ENCODE data around the gene CHMP2A.

Gene CHMP2A

GRCh38 chr19:58563823-58564222 lies 8.9 kb upstream of the CHMP2A start:
- Histone ChIP-seq H3K36me3 (ENCODE audit: control insufficient read depth, insufficient read depth, low read length) (peaks cover 2% of the 10 kb centered on the region), H3K4me3 (ENCODE audit: low read length) (no peak overlapping the region), H3K9ac (ENCODE audit: low read length) (no peak overlapping the region), H3K27me3 (ENCODE audit: control insufficient read depth, insufficient read depth, low read length) (peaks cover 3% of the 10 kb centered on the region), H3K4me1 (ENCODE audit: control insufficient read depth, insufficient read depth, low read length) (peaks cover 14% of the 10 kb centered on the region), H3K27ac (ENCODE audit: low read depth, low read length) (no peak overlapping the region)

DNA sequence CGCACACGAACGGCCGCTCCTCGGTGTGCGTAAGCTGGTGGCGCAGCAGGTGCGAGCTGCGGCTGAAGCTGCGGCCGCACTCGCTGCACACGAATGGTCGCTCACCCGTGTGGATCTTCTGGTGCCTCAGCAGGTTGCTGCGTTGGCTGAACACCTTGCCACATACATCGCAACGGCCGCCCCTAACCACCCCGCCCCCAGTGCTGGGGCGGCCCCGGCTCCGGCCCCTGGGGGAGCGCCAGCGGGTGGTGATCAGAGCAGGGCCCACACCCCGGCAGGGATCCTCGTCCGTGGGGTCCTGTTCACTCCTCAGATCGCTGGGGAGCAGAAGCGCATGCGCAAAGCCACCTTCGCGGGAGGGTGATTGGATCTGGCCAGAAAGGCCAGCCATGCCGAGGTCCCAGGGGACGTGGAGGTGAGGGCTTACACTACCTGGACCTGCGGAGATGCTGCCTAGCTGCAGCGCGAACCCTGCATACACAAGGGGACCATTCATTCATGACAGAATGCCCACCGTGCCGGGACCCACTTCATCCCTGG lies 8.2 kb upstream of the CHMP2A start:
- Histone ChIP-seq H3K4me1 (ENCODE audit: control insufficient read depth, insufficient read depth, low read length) (peaks cover 14% of the 10 kb centered on the region), H3K27ac (ENCODE audit: low read depth, low read length) (no peak overlapping the region), H3K9ac (ENCODE audit: low read length) (peak overlapping the region; percentile 36), H3K4me3 (ENCODE audit: low read length) (peak overlapping the region; percentile 67), H3K27me3 (ENCODE audit: control insufficient read depth, insufficient read depth, low read length) (peaks cover 3% of the 10 kb centered on the region), H3K36me3 (ENCODE audit: control insufficient read depth, insufficient read depth, low read length) (peaks cover 2% of the 10 kb centered on the region)

- Histone ChIP-seq H3K27ac (ENCODE audit: low read depth, low read length) (peak overlapping the region; percentile 51), H3K9ac (ENCODE audit: low read length) (peak overlapping the region; percentile 56), H3K27me3 (ENCODE audit: control insufficient read depth, insufficient read depth, low read length) (peaks cover 3% of the 10 kb centered on the region), H3K4me1 (ENCODE audit: control insufficient read depth, insufficient read depth, low read length) (peaks cover 14% of the 10 kb centered on the region), H3K4me3 (ENCODE audit: low read length) (peak overlapping the region; percentile 67), H3K36me3 (ENCODE audit: control insufficient read depth, insufficient read depth, low read length) (peaks cover 2% of the 10 kb centered on the region)
These were observed 7.5 kb upstream of the CHMP2A start for GRCh38 chr19:58562122-58563033.

DNA sequence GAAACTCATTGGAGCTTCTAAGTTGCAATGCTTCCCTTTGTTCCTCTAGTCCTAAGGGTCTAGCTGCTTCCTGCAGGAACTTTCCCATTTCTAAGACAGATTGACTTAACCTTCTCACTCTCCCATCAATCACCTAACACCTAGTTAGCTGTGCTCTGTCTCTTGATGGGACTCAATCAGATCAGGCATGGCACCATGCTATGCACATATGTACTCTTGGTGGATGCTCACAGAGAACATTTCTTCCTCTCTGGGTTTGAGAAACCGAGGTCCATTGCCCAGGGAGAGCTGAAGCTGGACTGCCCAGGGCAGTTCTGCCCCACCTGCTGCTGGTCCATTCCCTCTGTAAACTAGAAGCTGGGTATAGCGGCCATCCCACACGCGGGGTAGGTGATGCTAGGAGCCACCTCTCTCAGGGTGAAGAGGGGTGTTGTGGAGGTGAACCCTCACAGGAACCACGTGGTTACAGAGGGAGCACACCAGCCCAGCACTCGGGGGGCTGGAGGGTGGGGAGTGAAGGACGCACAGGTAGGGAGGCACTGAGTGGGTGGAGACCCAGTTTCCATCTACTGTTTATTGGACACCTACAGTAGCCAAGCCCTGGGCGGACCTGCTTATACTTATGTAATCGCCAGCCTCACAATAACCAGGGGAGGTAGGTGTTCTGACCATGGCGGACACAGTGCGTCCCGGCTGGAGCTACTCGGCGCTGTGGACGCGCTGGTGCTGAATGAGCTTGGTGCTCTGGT lies 6.6 kb upstream of the CHMP2A start:
- Histone ChIP-seq H3K36me3 (ENCODE audit: control insufficient read depth, insufficient read depth, low read length) (peaks cover 7% of the 10 kb centered on the region), H3K27ac (ENCODE audit: low read depth, low read length) (peak overlapping the region; percentile 51), H3K4me3 (ENCODE audit: low read length) (peak overlapping the region; percentile 67), H3K27me3 (ENCODE audit: control insufficient read depth, insufficient read depth, low read length) (peaks cover 3% of the 10 kb centered on the region), H3K4me1 (ENCODE audit: control insufficient read depth, insufficient read depth, low read length) (peaks cover 20% of the 10 kb centered on the region), H3K9ac (ENCODE audit: low read length) (peak overlapping the region; percentile 27)

- Histone ChIP-seq H3K9ac (ENCODE audit: low read length) (no peak overlapping the region), H3K27me3 (ENCODE audit: control insufficient read depth, insufficient read depth, low read length) (peaks cover 3% of the 10 kb centered on the region), H3K36me3 (ENCODE audit: control insufficient read depth, insufficient read depth, low read length) (peaks cover 10% of the 10 kb centered on the region), H3K4me1 (ENCODE audit: control insufficient read depth, insufficient read depth, low read length) (peaks cover 20% of the 10 kb centered on the region), H3K4me3 (ENCODE audit: low read length) (no peak overlapping the region), H3K27ac (ENCODE audit: low read depth, low read length) (no peak overlapping the region)
These were observed 6.0 kb upstream of the CHMP2A start for GRCh38 chr19:58560921-58561320.

GRCh38 chr19:58560007-58560887 lies 5.3 kb upstream of the CHMP2A start:
- H3K27ac ChIP-seq (ENCODE audit: low read depth, low read length): no peak overlapping the region
- H3K27me3 ChIP-seq (ENCODE audit: control insufficient read depth, insufficient read depth, low read length): peaks cover 3% of the 10 kb centered on the region
- peak overlapping the region; percentile 17 for H3K9ac ChIP-seq (ENCODE audit: low read length)
- H3K4me3 ChIP-seq (ENCODE audit: low read length): peak overlapping the region; percentile 98
- peaks cover 10% of the 10 kb centered on the region for H3K36me3 ChIP-seq (ENCODE audit: control insufficient read depth, insufficient read depth, low read length)
- H3K4me1 ChIP-seq (ENCODE audit: control insufficient read depth, insufficient read depth, low read length): peaks cover 24% of the 10 kb centered on the region

- H3K4me3 ChIP-seq (ENCODE audit: low read length): peak overlapping the region; percentile 98
- H3K36me3 ChIP-seq (ENCODE audit: control insufficient read depth, insufficient read depth, low read length): peaks cover 10% of the 10 kb centered on the region
- H3K27ac ChIP-seq (ENCODE audit: low read depth, low read length): peak overlapping the region; percentile 99
- H3K4me1 ChIP-seq (ENCODE audit: control insufficient read depth, insufficient read depth, low read length): peaks cover 25% of the 10 kb centered on the region
- H3K9ac ChIP-seq (ENCODE audit: low read length): peak overlapping the region; percentile 99
- H3K27me3 ChIP-seq (ENCODE audit: control insufficient read depth, insufficient read depth, low read length): peaks cover 3% of the 10 kb centered on the region
These were observed 4.5 kb upstream of the CHMP2A start for GRCh38 chr19:58559275-58560006.

DNA sequence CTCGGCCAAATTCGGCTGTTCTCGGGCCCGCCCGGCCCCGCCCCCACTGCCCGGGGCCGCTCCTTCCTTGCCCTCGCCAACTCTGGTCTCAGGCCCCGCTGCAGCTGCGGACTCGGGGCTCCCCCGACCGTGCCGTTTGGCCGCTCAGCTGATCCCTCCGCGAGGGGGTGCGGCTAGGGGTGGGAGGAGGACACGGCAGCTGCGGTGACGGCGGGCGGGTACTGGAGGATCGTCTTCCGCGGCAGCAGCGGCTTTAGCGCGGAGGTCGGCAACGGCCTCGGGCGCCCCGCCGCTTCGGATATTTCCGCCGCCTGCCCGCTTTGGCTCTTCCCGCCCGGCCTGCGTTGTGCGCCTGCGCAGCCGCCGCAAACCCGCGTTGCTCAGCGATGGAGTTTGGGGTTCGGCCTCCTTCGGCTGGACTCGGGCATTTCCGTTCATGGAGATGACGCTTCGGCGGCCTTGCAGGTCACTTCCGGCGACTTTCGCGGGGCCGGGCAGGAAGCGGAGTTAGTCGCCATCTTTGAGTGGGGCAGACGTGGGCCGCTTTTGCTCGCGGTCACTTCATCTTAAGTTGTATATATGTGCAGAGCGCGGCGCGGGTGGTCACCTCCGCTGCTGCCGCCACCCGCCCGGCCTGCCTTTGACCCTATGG lies 3.8 kb upstream of the CHMP2A start:
- Histone ChIP-seq H3K4me3 (ENCODE audit: low read length) (peak overlapping the region; percentile 98), H3K4me1 (ENCODE audit: control insufficient read depth, insufficient read depth, low read length) (peaks cover 31% of the 10 kb centered on the region)

DNA sequence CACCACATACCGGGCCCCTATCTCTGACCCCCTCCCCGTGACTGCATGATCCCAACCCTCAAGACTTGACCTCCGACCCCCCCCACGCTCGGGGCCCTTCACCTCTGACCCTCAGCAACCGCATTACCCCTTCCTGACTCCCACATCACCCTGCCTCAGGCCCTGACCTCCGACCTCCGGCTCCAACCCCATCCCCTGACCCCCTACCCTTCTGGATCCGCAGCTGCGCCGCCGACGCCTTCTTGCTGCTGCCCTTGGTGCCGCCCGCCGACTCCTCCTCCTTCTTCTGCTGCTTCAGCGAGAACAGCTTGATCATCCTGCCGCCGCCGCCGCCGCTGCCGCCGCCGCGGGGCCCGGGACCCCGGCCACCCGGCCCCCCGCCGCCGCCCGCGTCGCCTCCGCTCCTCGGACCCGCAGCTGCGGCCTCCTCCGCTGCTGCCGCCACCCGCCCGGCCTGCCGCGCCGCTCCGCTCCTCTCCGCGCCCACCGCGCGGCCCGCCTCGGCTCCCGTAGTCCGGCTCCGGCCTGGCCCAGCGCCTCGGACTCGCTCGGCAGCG lies 3.2 kb upstream of the CHMP2A start, which contains the start of gene UBE2M:
Gene UBE2M (minus strand): TSS at position 546 of the 557 bp plus-strand sequence. CDS start 230 bp downstream, at position 316.
- H3K9ac ChIP-seq (ENCODE audit: low read length): peak within 1 kb of the TSS; percentile 99
- peaks cover 3% of the 10 kb centered on the region for H3K27me3 ChIP-seq (ENCODE audit: control insufficient read depth, insufficient read depth, low read length)
- H3K36me3 ChIP-seq (ENCODE audit: control insufficient read depth, insufficient read depth, low read length): peaks cover 10% of the 10 kb centered on the region
- peaks cover 28% of the 10 kb centered on the region for H3K4me1 ChIP-seq (ENCODE audit: control insufficient read depth, insufficient read depth, low read length)
- peak within 1 kb of the TSS; percentile 99 for H3K27ac ChIP-seq (ENCODE audit: low read depth, low read length)
- H3K4me3 ChIP-seq (ENCODE audit: low read length): peak within 1 kb of the TSS; percentile 98

More for the DNA sequence above, 3.8 kb upstream of the CHMP2A start:
- peaks cover 3% of the 10 kb centered on the region for H3K27me3 ChIP-seq (ENCODE audit: control insufficient read depth, insufficient read depth, low read length)
- peak overlapping the region; percentile 99 for H3K9ac ChIP-seq (ENCODE audit: low read length)
- H3K27ac ChIP-seq (ENCODE audit: low read depth, low read length): peak overlapping the region; percentile 99
- H3K36me3 ChIP-seq (ENCODE audit: control insufficient read depth, insufficient read depth, low read length): peaks cover 10% of the 10 kb centered on the region

GRCh38 chr19:58557221-58558065 lies 2.5 kb upstream of the CHMP2A start:
- Histone ChIP-seq H3K36me3 (ENCODE audit: control insufficient read depth, insufficient read depth, low read length) (peaks cover 10% of the 10 kb centered on the region), H3K9ac (ENCODE audit: low read length) (peak overlapping the region; percentile 72), H3K4me3 (ENCODE audit: low read length) (peak overlapping the region; percentile 80), H3K4me1 (ENCODE audit: control insufficient read depth, insufficient read depth, low read length) (peaks cover 24% of the 10 kb centered on the region), H3K27ac (ENCODE audit: low read depth, low read length) (peak overlapping the region; percentile 84), H3K27me3 (ENCODE audit: control insufficient read depth, insufficient read depth, low read length) (peaks cover 3% of the 10 kb centered on the region)
